Hypothalamus (tissue), 51 donors: Measurements from ENCODE around the gene TULP1.
"Not testable (repeated sequence)": the region's sequence is repeated elsewhere in the genome, so short reads cannot be mapped to it uniquely, and the experiment has no call there.

Experiments
- DNase-seq, 51 donors: peaks; one replicate each; lab custom pipeline; 2025; lab: John Stamatoyannopoulos, UW

The TULP1 gene

GRCh38 chr6:35522660-35523658 is 10.3 kb upstream of the TULP1 start:
- peak in 45 of 51 donors; percentile 2 to 66 (median 27) for DNase-seq

DNA sequence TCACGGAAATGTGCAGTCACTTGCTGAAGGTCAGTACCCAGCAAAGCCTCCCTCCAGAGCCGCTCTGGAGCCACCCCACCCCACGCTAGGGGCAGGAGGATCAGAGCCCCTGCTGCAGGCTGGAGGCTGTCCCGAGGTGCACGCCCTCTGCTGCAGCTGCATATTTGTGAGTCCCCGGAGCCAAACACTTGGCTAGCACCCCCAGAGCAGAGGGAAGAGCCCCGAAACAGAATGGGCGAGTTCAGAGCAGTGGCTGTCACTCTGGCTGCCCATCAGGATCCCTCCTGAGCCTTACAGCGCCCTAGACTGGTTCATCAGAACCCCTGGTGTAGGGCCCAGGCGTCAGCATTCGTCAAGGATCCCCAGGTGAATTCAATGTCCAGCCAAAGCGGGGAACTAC is 9.5 kb upstream of the TULP1 start:
- no peak for DNase-seq

DNA sequence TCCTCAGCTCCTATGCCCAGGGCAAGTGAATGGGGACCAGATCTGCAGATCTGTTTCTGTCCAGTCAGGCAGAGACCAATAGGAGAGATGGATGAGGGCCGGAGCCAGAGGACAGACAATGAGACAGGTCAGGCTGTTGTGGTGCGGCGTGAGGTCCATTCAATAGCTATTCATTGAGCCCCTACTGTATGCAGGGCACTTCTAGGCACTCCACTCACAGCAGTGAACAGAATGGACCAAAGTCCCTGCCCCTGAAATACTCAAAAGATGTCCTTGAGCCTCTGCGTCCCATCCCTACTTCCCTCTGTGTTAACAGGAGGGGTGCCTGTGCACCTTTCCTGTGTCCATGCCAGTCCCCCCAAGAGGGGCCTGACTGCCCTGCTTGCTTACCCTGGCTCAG is 8.5 kb upstream of the TULP1 start:
- DNase-seq: no peak

DNA sequence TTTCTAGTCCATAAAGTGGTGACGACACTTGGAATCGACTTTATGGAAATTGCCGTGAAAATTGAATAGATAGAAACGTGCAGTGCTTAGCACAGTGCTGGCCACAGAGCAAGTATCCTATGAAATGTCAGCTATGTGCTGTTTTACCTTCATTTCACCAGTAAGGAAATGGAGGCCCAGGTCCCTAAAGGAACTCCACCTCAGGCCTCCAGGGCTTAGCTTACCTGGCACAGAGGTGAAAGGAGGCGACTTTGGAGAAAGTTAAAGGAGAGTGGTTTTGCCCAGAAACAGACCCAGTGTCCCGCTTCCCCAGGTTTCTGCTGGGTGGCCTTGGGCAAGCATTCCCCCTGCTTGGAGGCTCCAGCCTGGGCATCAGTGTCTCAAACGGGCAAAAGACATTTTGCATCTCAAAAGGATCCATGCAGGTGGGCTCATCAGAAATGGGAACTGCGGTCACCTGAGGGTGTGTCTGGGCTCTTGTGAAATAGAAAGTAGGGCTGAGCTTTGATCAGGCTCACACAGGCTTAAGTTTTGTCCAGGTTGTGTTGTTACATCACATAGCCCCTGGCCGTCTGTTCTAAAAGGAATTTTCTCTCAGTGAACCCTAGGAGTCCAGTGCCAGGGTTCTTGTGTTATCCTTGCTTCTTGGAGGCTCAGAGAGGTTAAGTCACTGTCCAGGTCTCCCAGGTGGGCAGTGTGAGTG is 6.8 kb upstream of the TULP1 start:
- DNase-seq: no peak

DNA sequence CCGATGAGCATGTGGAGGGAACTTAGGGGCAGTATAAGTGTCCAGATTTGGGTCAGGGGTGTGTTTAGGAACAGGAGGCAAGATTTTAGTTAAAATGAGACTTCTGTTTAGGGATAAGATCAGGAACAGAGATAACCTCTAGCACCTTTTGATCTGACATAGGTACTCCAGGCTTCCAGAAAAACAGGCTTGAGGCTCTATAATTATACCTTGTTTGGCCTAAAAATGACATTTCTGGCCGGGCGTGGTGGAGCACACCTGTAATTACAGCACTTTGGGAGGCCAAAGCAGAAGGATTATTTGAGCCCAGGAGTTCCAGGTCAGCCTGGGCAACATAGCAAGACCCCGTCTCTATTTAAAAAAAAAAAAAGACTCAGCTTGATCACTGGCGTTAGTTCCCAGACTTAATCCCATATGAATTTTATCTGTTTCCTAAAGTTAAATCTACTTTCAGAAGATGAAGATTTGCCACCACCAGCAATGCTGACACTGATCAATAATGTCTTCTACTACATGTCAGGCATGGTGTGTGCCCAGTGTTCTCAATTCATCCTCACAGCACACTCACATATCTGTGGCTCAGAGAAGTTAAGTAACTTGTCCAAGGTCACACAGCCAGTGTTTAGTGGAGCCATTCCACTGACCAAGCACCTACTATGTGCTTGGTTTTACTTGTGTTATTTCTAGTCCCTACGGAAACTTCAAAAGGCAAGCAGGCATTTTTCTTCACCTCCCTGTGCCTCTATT is 6.0 kb upstream of the TULP1 start:
- no peak for DNase-seq

GRCh38 chr6:35517978-35518377 is 5.3 kb upstream of the TULP1 start:
- not testable (repeated sequence) for DNase-seq

DNA sequence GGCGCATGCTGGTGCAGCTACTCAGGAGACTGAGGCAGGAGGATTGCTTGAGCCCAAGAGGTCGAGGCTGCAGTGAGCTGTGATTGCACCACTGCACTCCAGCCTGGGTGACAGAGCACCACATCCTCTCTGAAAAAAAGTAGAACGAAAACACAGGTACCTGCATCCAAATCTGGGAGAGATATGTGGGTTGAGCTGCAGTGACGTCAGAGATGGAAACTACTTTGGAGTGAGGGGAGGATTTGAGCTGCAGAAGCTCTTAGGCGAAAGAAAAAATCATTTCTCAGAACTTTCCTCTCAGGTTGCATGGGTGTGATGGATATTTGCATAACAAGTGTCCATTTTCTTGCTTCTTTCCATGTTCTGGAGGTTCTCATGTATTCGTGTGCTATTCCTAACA is 4.0 kb upstream of the TULP1 start:
- no peak for DNase-seq

GRCh38 chr6:35515939-35516338 is 3.2 kb upstream of the TULP1 start:
- not testable (repeated sequence) for DNase-seq

GRCh38 chr6:35514587-35514986 is 1.9 kb upstream of the TULP1 start:
- DNase-seq: no peak

DNA sequence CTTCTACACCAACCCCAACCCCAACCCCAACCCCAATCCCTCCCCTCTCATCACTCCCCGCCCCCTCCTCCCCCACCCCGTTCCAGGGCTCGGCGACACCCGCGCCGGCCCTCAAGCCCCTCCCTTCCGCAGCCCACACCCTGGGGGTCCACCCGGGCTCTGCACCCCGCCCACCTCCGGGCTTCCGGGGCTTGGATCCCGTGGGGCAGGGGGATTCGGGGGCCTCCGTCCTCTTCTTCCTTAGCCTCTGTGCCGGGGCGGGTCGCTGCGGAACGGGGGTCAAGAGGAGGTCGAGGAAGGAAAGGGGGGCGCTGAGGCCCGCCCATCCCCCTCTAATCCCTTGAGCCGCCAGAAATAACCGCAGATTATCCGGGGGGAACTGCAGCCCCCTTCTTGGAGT is 690 bp downstream of the TULP1 start:
- no peak for DNase-seq

DNA sequence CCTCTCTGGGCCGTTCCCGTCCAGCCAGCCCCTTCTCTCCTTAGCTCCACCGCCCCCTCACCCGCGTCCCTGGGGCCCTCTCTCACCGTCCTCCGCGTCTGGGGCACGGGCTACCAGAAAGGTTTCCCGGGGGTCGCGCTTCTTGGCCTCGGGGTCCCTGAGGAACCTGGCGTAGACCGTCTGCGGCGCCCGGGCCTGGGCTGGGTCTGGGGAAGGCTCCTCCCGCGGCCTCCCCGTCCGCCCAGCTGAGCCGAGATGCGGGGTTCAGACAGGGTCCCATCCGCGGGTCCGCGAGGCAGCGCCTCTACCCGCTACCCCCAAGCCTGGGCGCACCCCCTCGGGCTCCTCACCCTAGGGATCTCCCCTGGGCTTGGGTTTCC is 1.1 kb downstream of the TULP1 start:
- no peak for DNase-seq

DNA sequence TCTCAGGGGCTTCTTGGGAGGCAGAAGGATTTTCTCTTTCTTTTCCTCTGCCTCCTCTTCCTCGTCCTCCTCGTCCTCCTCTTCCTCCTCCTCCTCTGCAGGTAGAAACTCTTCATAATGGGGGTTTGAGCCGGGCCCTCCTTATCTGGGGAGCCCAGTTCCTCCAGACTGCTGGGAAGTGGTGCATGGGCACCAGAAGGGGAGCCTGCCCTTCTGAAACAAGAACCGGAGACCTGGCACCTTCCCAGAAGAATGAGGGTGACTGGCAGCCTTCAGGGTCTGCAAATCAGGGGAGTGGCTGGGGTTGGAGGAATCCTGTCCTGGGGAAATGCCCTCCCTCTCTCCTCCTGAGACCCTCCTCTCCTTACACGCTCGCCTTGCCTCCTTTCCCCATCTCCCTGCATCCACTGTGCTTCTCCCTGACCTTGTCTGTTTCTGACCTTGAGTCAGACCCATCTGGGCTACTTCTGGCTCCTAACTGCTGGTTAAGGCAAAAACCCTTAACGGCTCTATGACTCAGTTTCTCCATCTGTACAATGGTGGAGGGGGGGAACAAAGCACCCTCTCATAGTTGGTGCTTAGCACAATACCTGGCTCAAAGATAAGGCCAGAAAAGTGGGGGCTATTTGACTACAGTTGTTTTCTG is 1.7 kb downstream of the TULP1 start:
- DNase-seq: no peak

DNA sequence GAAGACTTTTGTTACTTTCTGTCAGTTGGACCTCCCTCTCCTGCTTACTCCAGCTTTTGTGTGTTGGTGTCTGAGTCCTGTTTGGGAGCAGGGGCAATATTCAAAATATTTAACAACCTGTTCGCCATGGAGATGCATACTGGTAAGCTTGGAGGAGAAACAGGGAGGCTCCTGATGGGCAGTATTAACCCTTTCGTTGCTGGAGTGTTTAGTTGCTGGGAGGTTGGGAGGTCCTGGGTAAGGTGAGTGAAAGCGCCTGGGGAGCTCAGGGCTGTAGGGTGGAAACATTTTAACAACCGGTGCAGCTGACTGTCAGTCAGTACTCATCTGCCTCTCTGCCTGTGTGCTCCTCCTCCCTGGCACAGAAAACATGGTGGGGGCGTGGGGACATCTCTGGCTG is 4.2 kb downstream of the TULP1 start:
- DNase-seq: no peak

GRCh38 chr6:35508027-35508426 is 4.7 kb downstream of the TULP1 start:
- no peak for DNase-seq

DNA sequence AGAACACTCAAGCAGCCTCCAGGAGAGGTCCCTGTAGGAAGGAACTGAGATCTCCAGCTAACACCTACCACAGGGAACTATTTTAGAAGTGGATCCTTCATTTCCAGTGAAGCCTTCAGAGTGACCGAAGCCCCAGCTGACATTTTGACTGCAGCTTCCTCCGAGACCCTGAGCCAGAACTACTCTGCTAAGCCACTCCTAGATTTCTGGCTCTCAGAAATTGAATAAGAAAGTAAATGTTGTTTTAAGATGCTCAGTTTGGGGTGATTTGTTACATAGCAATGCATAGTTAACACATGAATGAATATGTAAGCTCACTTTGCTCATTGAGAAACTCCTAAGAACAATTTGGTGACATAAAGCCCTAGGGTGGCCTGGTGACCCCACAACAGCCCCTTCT is 5.5 kb downstream of the TULP1 start:
- no peak for DNase-seq

DNA sequence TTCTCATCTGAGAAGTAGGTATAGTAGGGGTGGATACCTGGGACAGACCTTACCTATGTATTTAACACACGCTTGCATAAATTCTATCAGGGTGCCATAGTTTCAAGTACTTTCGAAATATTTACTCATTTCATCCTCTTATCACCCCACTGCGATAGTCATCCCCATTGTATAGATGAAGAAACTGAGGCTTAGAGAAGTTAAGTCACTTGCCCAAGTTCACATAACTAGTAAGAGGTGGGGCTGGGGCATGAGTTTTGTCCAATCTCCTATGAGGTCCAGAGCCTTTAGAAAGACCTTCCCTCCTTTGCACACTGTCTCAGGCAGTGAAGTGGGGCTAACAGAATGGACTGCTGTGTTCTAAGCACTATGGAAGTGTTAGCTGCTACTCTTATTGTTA is 6.2 kb downstream of the TULP1 start:
- no peak for DNase-seq

GRCh38 chr6:35505999-35506412 is 6.7 kb downstream of the TULP1 start:
- no peak for DNase-seq

DNA sequence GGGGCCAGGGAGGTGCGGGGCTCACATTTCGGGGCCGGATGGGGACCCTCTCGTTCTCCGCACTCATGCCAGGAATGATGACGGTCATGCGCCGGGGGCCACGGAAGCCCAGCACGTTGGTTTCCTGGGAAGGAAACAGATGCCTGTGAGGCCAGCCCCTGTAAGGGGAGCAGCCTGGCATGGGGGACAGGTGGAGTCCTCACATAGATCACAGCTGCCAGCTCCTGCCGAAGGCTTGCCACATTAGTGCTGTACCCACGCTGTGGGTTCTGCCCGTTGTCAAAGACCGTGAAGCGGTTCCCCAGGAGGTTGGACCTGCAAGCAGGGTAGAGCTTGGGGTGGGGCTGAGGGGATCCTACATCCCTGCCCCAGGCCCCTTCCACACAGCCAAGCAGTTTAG is 9.2 kb downstream of the TULP1 start:
- no peak for DNase-seq

GRCh38 chr6:35501784-35502183 is 10.9 kb downstream of the TULP1 start:
- no peak for DNase-seq

DNA sequence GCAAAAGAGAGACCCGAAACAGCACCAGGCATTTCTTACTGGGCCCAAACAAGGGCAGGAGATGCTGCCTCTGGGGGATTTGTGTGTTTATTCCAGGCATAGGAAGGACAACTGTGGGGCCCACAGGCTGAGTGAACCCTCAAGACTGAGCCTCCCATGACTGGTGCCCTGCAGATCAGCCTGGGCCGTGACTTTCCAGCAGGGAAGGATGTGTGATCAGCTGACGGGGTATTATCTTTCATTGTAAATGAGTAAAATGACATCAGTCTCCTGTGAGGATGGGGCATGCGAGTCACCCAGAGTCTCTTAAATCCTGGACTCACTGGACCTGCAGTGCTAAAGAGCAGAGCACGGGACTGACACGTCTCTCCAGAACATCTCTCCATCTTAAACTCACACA is 11.9 kb downstream of the TULP1 start:
- DNase-seq: no peak

DNA sequence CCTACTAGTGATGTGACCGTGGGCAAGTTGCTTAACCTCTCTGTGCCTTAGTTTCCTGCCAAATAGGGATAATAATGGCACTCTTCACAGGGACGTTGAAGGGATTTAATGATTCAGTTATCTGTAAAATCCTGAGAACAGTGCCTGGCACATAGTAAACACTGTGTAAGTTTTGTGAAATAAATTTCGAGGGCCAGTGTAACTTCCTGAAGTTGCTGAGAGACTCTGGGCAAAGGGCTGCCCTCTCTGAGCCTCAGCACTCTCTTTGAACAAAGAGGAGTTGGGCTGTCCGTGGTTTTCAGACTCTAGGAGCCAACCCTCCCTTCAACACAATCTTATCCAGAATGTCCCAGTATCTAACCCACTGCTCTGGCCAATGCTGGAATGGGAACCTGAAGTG is 13.3 kb downstream of the TULP1 start:
- no peak for DNase-seq
